ENCODE data around the gene NOD1.
"Not testable (repeated sequence)": the region's sequence is repeated elsewhere in the genome, so short reads cannot be mapped to it uniquely, and the experiment has no call there.

- TF ChIP-seq EZH2 (IDR thresholded peaks at IDR 0.05; ENCODE audit: borderline replicate concordance, insufficient read depth, low read depth, low read length, poor library complexity, severe bottlenecking); CTCF (IDR thresholded peaks at IDR 0.05): not testable (repeated sequence)
These were observed 28.8 kb upstream of the NOD1 start for GRCh38 chr7:30507346-30507900.
